Measurements from ENCODE around the gene RBBP9. TPM values are rescaled to one million over a fixed set of nuclear protein-coding genes. Genes with fewer than 3 reads are reported as not detected.

Gene RBBP9
- total and polyA plus RNA-seq, 2 experiments from 2014 or later, result 4.8 to 21.1 TPM

DNA sequence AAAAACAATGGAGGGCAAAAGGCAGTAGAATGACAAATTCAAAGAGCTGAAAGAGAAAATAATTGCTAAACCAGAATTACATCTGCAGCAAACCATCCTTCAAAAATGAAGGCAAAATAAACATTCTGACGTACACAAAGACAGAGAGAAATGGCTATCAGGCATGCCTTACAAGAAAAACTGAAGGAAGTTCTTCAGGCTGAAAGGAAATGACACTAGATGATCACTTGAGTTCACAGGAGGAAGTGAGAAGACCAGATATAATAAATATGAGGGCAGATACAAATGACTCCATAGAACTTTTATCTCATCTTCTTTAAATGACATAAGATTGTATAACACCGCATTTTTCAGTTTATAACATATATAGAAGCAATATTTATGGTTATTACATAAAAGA lies 60.2 kb downstream of the RBBP9 start (continued):
- TF ChIP-seq, protein P1, sequence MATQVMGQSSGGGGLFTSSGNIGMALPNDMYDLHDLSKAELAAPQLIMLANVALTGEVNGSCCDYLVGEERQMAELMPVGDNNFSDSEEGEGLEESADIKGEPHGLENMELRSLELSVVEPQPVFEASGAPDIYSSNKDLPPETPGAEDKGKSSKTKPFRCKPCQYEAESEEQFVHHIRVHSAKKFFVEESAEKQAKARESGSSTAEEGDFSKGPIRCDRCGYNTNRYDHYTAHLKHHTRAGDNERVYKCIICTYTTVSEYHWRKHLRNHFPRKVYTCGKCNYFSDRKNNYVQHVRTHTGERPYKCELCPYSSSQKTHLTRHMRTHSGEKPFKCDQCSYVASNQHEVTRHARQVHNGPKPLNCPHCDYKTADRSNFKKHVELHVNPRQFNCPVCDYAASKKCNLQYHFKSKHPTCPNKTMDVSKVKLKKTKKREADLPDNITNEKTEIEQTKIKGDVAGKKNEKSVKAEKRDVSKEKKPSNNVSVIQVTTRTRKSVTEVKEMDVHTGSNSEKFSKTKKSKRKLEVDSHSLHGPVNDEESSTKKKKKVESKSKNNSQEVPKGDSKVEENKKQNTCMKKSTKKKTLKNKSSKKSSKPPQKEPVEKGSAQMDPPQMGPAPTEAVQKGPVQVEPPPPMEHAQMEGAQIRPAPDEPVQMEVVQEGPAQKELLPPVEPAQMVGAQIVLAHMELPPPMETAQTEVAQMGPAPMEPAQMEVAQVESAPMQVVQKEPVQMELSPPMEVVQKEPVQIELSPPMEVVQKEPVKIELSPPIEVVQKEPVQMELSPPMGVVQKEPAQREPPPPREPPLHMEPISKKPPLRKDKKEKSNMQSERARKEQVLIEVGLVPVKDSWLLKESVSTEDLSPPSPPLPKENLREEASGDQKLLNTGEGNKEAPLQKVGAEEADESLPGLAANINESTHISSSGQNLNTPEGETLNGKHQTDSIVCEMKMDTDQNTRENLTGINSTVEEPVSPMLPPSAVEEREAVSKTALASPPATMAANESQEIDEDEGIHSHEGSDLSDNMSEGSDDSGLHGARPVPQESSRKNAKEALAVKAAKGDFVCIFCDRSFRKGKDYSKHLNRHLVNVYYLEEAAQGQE (IDR thresholded peaks at IDR 0.05; ENCODE audit: unreplicated experiment), result no peak

MicroRNAs within 50 kb of the gene (microRNA counts, 767-probe panel; counts per million panel counts)
- microRNA hsa-miR-3192, result not detected

Small RNAs within 50 kb of the gene (microRNA-seq; reads per million reads assigned to microRNA genes)
- gene MIR3192, result not detected

Small RNAs within 50 kb of the gene (small RNA-seq; reads per million reads assigned to genes)
- gene MIR3192 (ENCODE audit: low replicate concordance), result not detected

Other genes starting within 250 kb of the RBBP9 start
- 14.4 and 15.1 TPM in 2 replicates for gene ZNF133, start 208.7 kb downstream of the RBBP9 start, total RNA-seq (2014; rRNA removed; shearing (Covaris generic))
- gene ZNF133, start 208.7 kb downstream of the RBBP9 start, polyA plus RNA-seq (2016; fragmentation: Nextera tagmentation; extraction: Ambion mirVana), result 9.4 and 10.6 TPM in 2 replicates
- gene DZANK1, start 30.2 kb downstream of the RBBP9 start, total RNA-seq (2014; rRNA removed; shearing (Covaris generic)), result 6.7 and 8.3 TPM in 2 replicates
- 6.1 and 7.9 TPM in 2 replicates for gene DZANK1, start 30.2 kb downstream of the RBBP9 start, polyA plus RNA-seq (2016; fragmentation: Nextera tagmentation; extraction: Ambion mirVana)
- gene POLR3F, start 29.8 kb downstream of the RBBP9 start, total RNA-seq (2014; rRNA removed; shearing (Covaris generic)), result 15.7 and 30.6 TPM in 2 replicates
- gene POLR3F, start 29.8 kb downstream of the RBBP9 start, polyA plus RNA-seq (2016; fragmentation: Nextera tagmentation; extraction: Ambion mirVana), result 10.5 and 11.0 TPM in 2 replicates
- 50.0 and 66.6 TPM in 2 replicates for gene SEC23B, start 10.7 kb upstream of the RBBP9 start, total RNA-seq (2014; rRNA removed; shearing (Covaris generic))
- 27.2 and 28.3 TPM in 2 replicates for gene SEC23B, start 10.7 kb upstream of the RBBP9 start, polyA plus RNA-seq (2016; fragmentation: Nextera tagmentation; extraction: Ambion mirVana)
- 94.3 and 108 TPM in 2 replicates for gene SMIM26, start 70.2 kb upstream of the RBBP9 start, total RNA-seq (2014; rRNA removed; shearing (Covaris generic))
- gene SMIM26, start 70.2 kb upstream of the RBBP9 start, polyA plus RNA-seq (2016; fragmentation: Nextera tagmentation; extraction: Ambion mirVana), result 308 and 363 TPM in 2 replicates
- 69.8 and 82.7 TPM in 2 replicates for gene DTD1, start 90.8 kb upstream of the RBBP9 start, total RNA-seq (2014; rRNA removed; shearing (Covaris generic))
- 65.6 and 74.0 TPM in 2 replicates for gene DTD1, start 90.8 kb upstream of the RBBP9 start, polyA plus RNA-seq (2016; fragmentation: Nextera tagmentation; extraction: Ambion mirVana)